ENCODE data around the gene SLIT1. TPM values are rescaled to one million over a fixed set of nuclear protein-coding genes. Genes with fewer than 3 reads are reported as not detected.

SLIT1 gene
- total RNA-seq, 1 donor from 2014 or later: 0.23 TPM

DNA sequence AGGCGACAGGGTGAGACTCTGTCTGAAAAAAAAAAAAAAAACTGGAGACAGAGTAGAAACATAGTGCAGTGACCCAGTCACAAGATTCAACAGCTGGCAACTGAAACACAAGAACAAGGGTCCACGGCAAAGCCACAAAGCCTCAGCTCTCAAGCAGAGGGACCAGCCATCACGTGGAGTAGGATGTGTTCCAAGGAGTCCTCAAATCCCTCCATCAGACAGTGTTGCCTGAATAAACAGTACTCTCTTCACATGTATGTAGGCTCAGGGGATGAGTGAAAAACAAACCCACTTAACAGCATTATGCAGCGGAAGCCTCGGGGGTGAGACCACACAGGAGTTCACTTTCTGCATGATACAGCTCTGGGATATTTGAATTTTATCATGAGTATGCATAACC lies 62.0 kb downstream of the SLIT1 start:
- Histone ChIP-seq H2AFZ (ENCODE audit: low read depth, low read length) (no peak overlapping the region), H3K79me2 (ENCODE audit: insufficient read depth, low read length) (no peaks in the 10 kb centered on the region), H3K9me3 (ENCODE audit: insufficient read depth, low read depth, low read length) (no peaks in the 10 kb centered on the region), H3K4me1 (ENCODE audit: insufficient read depth, low read length) (no peaks in the 10 kb centered on the region), H4K20me1 (ENCODE audit: insufficient read depth, low read length) (no peaks in the 10 kb centered on the region), H3K4me2 (ENCODE audit: low read length) (no peak overlapping the region), H3K27ac (ENCODE audit: low read depth, low read length) (no peak overlapping the region), H3K27me3 (ENCODE audit: insufficient read depth, low read length) (peaks cover 23% of the 10 kb centered on the region), H3K9ac (ENCODE audit: low read length) (no peak overlapping the region), H3K4me3 (ENCODE audit: insufficient read depth, low read depth, low read length) (no peak overlapping the region), H3K36me3 (ENCODE audit: insufficient read depth, low read length) (no peaks in the 10 kb centered on the region)
- Mint-ChIP-seq H3K27ac (ENCODE audit: unreplicated experiment) (no peak overlapping the region), H3K4me1 (ENCODE audit: low read depth, unreplicated experiment) (no peaks in the 10 kb centered on the region), H3K27me3 (ENCODE audit: low read depth, unreplicated experiment) (peaks cover 78% of the 10 kb centered on the region), H3K36me3 (ENCODE audit: low read depth, unreplicated experiment) (peaks cover 4% of the 10 kb centered on the region), H3K4me3 (ENCODE audit: unreplicated experiment) (no peak overlapping the region), H3K9me3 (ENCODE audit: unreplicated experiment) (no peaks in the 10 kb centered on the region)
- no peak for DNase-seq (ENCODE audit: low read depth)
- no peak for FAIRE-seq
- TF ChIP-seq, protein P1, sequence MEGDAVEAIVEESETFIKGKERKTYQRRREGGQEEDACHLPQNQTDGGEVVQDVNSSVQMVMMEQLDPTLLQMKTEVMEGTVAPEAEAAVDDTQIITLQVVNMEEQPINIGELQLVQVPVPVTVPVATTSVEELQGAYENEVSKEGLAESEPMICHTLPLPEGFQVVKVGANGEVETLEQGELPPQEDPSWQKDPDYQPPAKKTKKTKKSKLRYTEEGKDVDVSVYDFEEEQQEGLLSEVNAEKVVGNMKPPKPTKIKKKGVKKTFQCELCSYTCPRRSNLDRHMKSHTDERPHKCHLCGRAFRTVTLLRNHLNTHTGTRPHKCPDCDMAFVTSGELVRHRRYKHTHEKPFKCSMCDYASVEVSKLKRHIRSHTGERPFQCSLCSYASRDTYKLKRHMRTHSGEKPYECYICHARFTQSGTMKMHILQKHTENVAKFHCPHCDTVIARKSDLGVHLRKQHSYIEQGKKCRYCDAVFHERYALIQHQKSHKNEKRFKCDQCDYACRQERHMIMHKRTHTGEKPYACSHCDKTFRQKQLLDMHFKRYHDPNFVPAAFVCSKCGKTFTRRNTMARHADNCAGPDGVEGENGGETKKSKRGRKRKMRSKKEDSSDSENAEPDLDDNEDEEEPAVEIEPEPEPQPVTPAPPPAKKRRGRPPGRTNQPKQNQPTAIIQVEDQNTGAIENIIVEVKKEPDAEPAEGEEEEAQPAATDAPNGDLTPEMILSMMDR (IDR thresholded peaks at IDR 0.05; ENCODE audit: insufficient read depth, low read depth, low read length): no peak
- TF ChIP-seq EZH2 (IDR thresholded peaks at IDR 0.05; ENCODE audit: insufficient read depth, low read length): no peak

DNA sequence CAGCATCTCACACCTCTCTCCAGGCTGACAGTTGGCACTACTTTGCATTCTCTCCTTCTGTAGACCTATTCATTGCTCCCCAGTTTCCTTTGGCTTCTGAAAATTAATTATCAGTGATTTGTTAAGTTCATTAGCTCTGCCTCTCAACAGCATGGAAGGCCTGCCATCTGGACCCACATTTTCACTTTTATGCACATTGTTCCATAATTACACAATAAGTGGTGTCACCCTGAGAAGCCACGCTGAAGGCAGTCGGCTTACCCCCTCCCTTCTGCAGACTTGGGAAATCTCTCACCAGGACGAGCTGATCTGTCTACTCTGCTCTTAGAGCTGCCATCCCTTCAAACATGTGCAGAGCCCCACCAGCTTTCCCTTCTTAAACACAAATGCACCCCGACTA lies 64.7 kb downstream of the SLIT1 start:
- no peak for FAIRE-seq
- Histone ChIP-seq H3K79me2 (ENCODE audit: insufficient read depth, low read length) (no peaks in the 10 kb centered on the region), H3K36me3 (ENCODE audit: insufficient read depth, low read length) (no peaks in the 10 kb centered on the region), H3K27me3 (ENCODE audit: insufficient read depth, low read length) (peaks cover 22% of the 10 kb centered on the region), H4K20me1 (ENCODE audit: insufficient read depth, low read length) (no peaks in the 10 kb centered on the region), H2AFZ (ENCODE audit: low read depth, low read length) (no peak overlapping the region), H3K4me1 (ENCODE audit: insufficient read depth, low read length) (no peaks in the 10 kb centered on the region), H3K4me2 (ENCODE audit: low read length) (no peak overlapping the region), H3K9me3 (ENCODE audit: insufficient read depth, low read depth, low read length) (no peaks in the 10 kb centered on the region), H3K9ac (ENCODE audit: low read length) (no peak overlapping the region), H3K4me3 (ENCODE audit: insufficient read depth, low read depth, low read length) (no peak overlapping the region), H3K27ac (ENCODE audit: low read depth, low read length) (no peak overlapping the region)
- Mint-ChIP-seq H3K9me3 (ENCODE audit: unreplicated experiment) (no peaks in the 10 kb centered on the region), H3K36me3 (ENCODE audit: low read depth, unreplicated experiment) (peaks cover under 1% of the 10 kb centered on the region), H3K4me1 (ENCODE audit: low read depth, unreplicated experiment) (no peaks in the 10 kb centered on the region), H3K27me3 (ENCODE audit: low read depth, unreplicated experiment) (peaks cover 59% of the 10 kb centered on the region), H3K27ac (ENCODE audit: unreplicated experiment) (no peak overlapping the region), H3K4me3 (ENCODE audit: unreplicated experiment) (no peak overlapping the region)
- DNase-seq (ENCODE audit: low read depth): no peak
- TF ChIP-seq, protein P1 (IDR thresholded peaks at IDR 0.05; ENCODE audit: insufficient read depth, low read depth, low read length): no peak
- TF ChIP-seq EZH2 (IDR thresholded peaks at IDR 0.05; ENCODE audit: insufficient read depth, low read length): no peak

DNA sequence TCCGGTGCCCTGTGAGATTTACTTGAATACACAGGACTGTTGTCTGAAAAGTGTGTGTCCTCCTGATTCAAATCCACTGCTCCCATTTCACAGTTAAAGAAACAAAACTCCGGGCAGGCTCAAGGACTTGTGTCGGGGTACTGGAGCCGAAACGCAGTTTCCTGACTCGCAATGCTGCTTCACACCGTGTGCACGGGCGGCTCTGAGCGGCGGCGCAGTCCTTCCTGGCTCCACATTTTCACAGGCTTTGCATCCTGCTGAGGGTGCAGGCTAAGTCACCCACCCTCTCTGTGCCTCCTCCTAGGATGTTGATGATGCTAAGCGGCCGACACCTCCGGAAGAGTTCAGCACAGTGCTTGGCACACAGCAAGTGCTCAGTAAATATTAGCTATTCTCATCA lies 65.4 kb downstream of the SLIT1 start:
- TF ChIP-seq EZH2 (IDR thresholded peaks at IDR 0.05; ENCODE audit: insufficient read depth, low read length): no peak
- Mint-ChIP-seq H3K9me3 (ENCODE audit: unreplicated experiment) (no peaks in the 10 kb centered on the region), H3K27me3 (ENCODE audit: low read depth, unreplicated experiment) (peaks cover 61% of the 10 kb centered on the region), H3K36me3 (ENCODE audit: low read depth, unreplicated experiment) (no peaks in the 10 kb centered on the region), H3K4me3 (ENCODE audit: unreplicated experiment) (no peak overlapping the region), H3K4me1 (ENCODE audit: low read depth, unreplicated experiment) (no peaks in the 10 kb centered on the region), H3K27ac (ENCODE audit: unreplicated experiment) (no peak overlapping the region)
- H4K20me1 ChIP-seq (ENCODE audit: insufficient read depth, low read length): no peaks in the 10 kb centered on the region
- no peak overlapping the region for H3K9ac ChIP-seq (ENCODE audit: low read length)
- no peaks in the 10 kb centered on the region for H3K4me1 ChIP-seq (ENCODE audit: insufficient read depth, low read length)
- no peak overlapping the region for H3K27ac ChIP-seq (ENCODE audit: low read depth, low read length)
- no peak overlapping the region for H3K4me3 ChIP-seq (ENCODE audit: insufficient read depth, low read depth, low read length)
- H3K9me3 ChIP-seq (ENCODE audit: insufficient read depth, low read depth, low read length): no peaks in the 10 kb centered on the region
- H2AFZ ChIP-seq (ENCODE audit: low read depth, low read length): no peak overlapping the region
- H3K27me3 ChIP-seq (ENCODE audit: insufficient read depth, low read length): peaks cover 22% of the 10 kb centered on the region
- H3K4me2 ChIP-seq (ENCODE audit: low read length): no peak overlapping the region
- H3K79me2 ChIP-seq (ENCODE audit: insufficient read depth, low read length): no peaks in the 10 kb centered on the region
- H3K36me3 ChIP-seq (ENCODE audit: insufficient read depth, low read length): no peaks in the 10 kb centered on the region
- no peak for DNase-seq (ENCODE audit: low read depth)
- FAIRE-seq: no peak
